ENCODE measurements around the gene ICA1L. TPM values are rescaled to one million over a fixed set of nuclear protein-coding genes. Genes with fewer than 3 reads are reported as not detected.

The ICA1L gene
- total and polyA plus RNA-seq, 2 of the 8 experiments (the other 6 are each of a cell fraction or from before 2014, with no cell fraction given), result 1.1 to 3.4 TPM

GRCh38 chr2:202763916-202764315 is 107.7 kb downstream of the ICA1L start:
- Histone ChIP-seq H3K79me1 (ENCODE audit: low read depth, low read length) (no peaks in the 10 kb centered on the region), H3K79me2 (ENCODE audit: control insufficient read depth in 1 of 2, insufficient read depth in 2 of 2, low read length in 2 of 2) (no peaks in the 10 kb centered on the region), H3K27me3 (replicated peaks in 1 of 4; ENCODE audit: control insufficient read depth in 3 of 4, extremely low read depth in 1 of 4, insufficient read depth in 3 of 4, low read length in 3 of 4) (no peaks in the 10 kb centered on the region), H4K8ac (ENCODE audit: extremely low read depth, insufficient read depth, low read length) (no peak overlapping the region), H3K4me3 (ENCODE audit: extremely low read depth in 1 of 4, insufficient read depth in 2 of 4, low read depth in 3 of 4, low read length in 4 of 4) (no peak overlapping the region), H2BK20ac (ENCODE audit: low read length) (no peak overlapping the region), H2BK120ac (replicated peaks; ENCODE audit: low read depth, low read length) (no peak overlapping the region), H3K23me2 (ENCODE audit: low read depth, low read length) (no peaks in the 10 kb centered on the region), H2AFZ (ENCODE audit: low read length) (no peak overlapping the region), H3K27ac (ENCODE audit: low read depth, low read length) (no peak overlapping the region), H3K4ac (replicated peaks; ENCODE audit: insufficient read length, low read depth, low read length) (no peak overlapping the region), H3K14ac (ENCODE audit: insufficient read length) (no peak overlapping the region), H2AK5ac (ENCODE audit: low read depth, low read length) (no peak overlapping the region), H2BK5ac (ENCODE audit: low read depth, low read length) (no peak overlapping the region), H3K9ac (replicated peaks in 1 of 4; ENCODE audit: extremely low read depth in 1 of 4, low read depth in 3 of 4, low read length in 3 of 4) (no peak overlapping the region), H2BK12ac (ENCODE audit: low read depth, low read length) (no peak overlapping the region), H3K23ac (ENCODE audit: insufficient read length) (no peak overlapping the region), H2BK15ac (ENCODE audit: low read length) (no peak overlapping the region), H3K18ac (ENCODE audit: extremely low read depth, low read length) (no peak overlapping the region), H4K20me1 (replicated peaks in 1 of 2; ENCODE audit: control insufficient read depth in 1 of 2, insufficient read depth in 2 of 2, low read length in 2 of 2) (no peaks in the 10 kb centered on the region), H3K4me2 (ENCODE audit: insufficient read depth in 1 of 2, low read depth in 2 of 2, low read length in 2 of 2) (no peak overlapping the region), H3K36me3 (ENCODE audit: control insufficient read depth in 2 of 4, insufficient read depth in 4 of 4, low read length in 3 of 4) (peaks cover 0 to 12% (median 0%) of the 10 kb centered on the region in 4 experiments; a peak in 3 of 8 replicates), H4K5ac (ENCODE audit: insufficient read length, low read depth, low read length) (no peak overlapping the region), H3K9me3 (ENCODE audit: insufficient read depth in 2 of 2, low read depth in 1 of 2, low read length in 1 of 2) (no peaks in the 10 kb centered on the region), H4K91ac (replicated peaks; ENCODE audit: insufficient read length, low read length) (no peak overlapping the region), H3K4me1 (replicated peaks in 1 of 4; ENCODE audit: control insufficient read depth in 3 of 4, insufficient read depth in 4 of 4, low read length in 3 of 4) (no peaks in the 10 kb centered on the region; a peak in 1 of 7 replicates), H3K56ac (replicated peaks; ENCODE audit: insufficient read length, low read depth, low read length) (no peak overlapping the region)
- FAIRE-seq (no peak), DNase-seq (ENCODE audit: low read depth in 1 of 2, low spot score in 2 of 2) (no peak)
- WGBS, 2 experiments (ENCODE audit: extremely low coverage in 1 of 2, insufficient coverage in 1 of 2, insufficient read length in 1 of 2, insufficient replicate concordance in 2 of 2, low coverage in 1 of 2, low lambda C conversion rate in 2 of 2, missing lambda C conversion rate in 1 of 2), result 89% methylated on average over 1 of the region's 1 CpG; no CpG with 5 or more reads in 1 of the 2 experiments
- TF ChIP-seq BCL11A (IDR thresholded peaks at IDR 0.05; ENCODE audit: low read depth in 2 of 2, low read length in 2 of 2), result no peak
- TF ChIP-seq SP2 (IDR thresholded peaks at IDR 0.05; ENCODE audit: low read length), result no peak
- TF ChIP-seq KDM5A (IDR thresholded peaks at IDR 0.05; ENCODE audit: low read length), result no peak
- no peak for TF ChIP-seq RBBP5 (IDR thresholded peaks at IDR 0.05; ENCODE audit: borderline replicate concordance, low read depth, low read length)
- no peak for TF ChIP-seq CHD2 (IDR thresholded peaks at IDR 0.05; ENCODE audit: low read length)
- no peak for TF ChIP-seq JUN (IDR thresholded peaks at IDR 0.05; ENCODE audit: low read depth, low read length)
- no peak for TF ChIP-seq POLR2A (IDR thresholded peaks at IDR 0.05; ENCODE audit: control extremely low read depth in 1 of 2, low read depth in 2 of 2, low read length in 2 of 2)
- no peak for TF ChIP-seq E2F6 (IDR thresholded peaks at IDR 0.05)
- no peak for TF ChIP-seq CBX5 (IDR thresholded peaks at IDR 0.05; ENCODE audit: low read depth, low read length)
- no peak for TF ChIP-seq MAX (IDR thresholded peaks at IDR 0.05)
- no peak for TF ChIP-seq SAP30 (IDR thresholded peaks at IDR 0.05; ENCODE audit: insufficient read depth, insufficient replicate concordance, low read length)
- ChIA-PET POLR2A (ENCODE audit: partially characterized antibody) (no interaction called here), CTCF (ENCODE audit: partially characterized antibody) (interaction anchor here (1.5 kb wide), 1 partner anchor 175 kb away, joined by 6 read pairs; no protein-coding TSS in a partner anchor)
